Hepatocyte (in vitro differentiated cells): ENCODE measurements around the gene MDH1B. TPM values are rescaled to one million over a fixed set of nuclear protein-coding genes. Genes with fewer than 3 reads are reported as not detected.
A peak's percentile ranks its signal among the peaks of the same experiment; 100 is the strongest.
"Not testable (repeated sequence)": the region's sequence is repeated elsewhere in the genome, so short reads cannot be mapped to it uniquely, and the experiment has no call there.

Source experiments
- DNase-seq: peaks from one replicate; pipeline ENCODE4 v3.0.0-alpha.2; 2016; ENCODE audit warnings: low spot score
- H2AFZ ChIP-seq: fragments of 200-600 bp; sonication (generic); 2 replicates; pipeline ENCODE4 v1.6.0; 2016; ENCODE audit warnings: antibody characterized with exemption, mild to moderate bottlenecking
- H3K27ac ChIP-seq: fragments of 200-600 bp; sonication (generic); 2 replicates; pipeline ENCODE4 v1.5.1; 2016; ENCODE audit warnings: mild to moderate bottlenecking
- H3K27me3 ChIP-seq: fragments of 200-600 bp; sonication (generic); 2 replicates; pipeline ENCODE4 v1.6.1; 2016
- H3K36me3 ChIP-seq: fragments of 200-600 bp; sonication (generic); replicated peaks from 2 replicates; pipeline ENCODE4 v1.5.1; 2016; ENCODE audit warnings: low read depth; ENCODE audit not compliant: insufficient read depth
- H3K4me1 ChIP-seq: fragments of 200-600 bp; sonication (generic); 2 replicates; pipeline ENCODE4 v1.5.1; 2016; ENCODE audit warnings: mild to moderate bottlenecking, moderate library complexity; ENCODE audit not compliant: insufficient read depth
- H3K4me2 ChIP-seq: fragments of 200-600 bp; sonication (generic); 2 replicates; pipeline ENCODE4 v1.6.0; 2016
- H3K4me3 ChIP-seq: fragments of 200-600 bp; sonication (generic); 2 replicates; pipeline ENCODE4 v1.5.1; 2016; ENCODE audit warnings: mild to moderate bottlenecking
- H3K79me2 ChIP-seq: fragments of 200-600 bp; sonication (generic); 2 replicates; pipeline ENCODE4 v1.6.0; 2017; ENCODE audit warnings: mild to moderate bottlenecking
- H3K9me2 ChIP-seq: fragments of 200-600 bp; sonication (generic); replicated peaks from 2 replicates; pipeline ENCODE4 v1.6.0; 2017; ENCODE audit warnings: mild to moderate bottlenecking; ENCODE audit not compliant: insufficient read depth
- H3K9me3 ChIP-seq: fragments of 200-600 bp; sonication (generic); 2 replicates; pipeline ENCODE4 v1.5.1; 2016; ENCODE audit warnings: low read depth, mild to moderate bottlenecking
- H4K20me1 ChIP-seq: fragments of 200-600 bp; sonication (generic); 2 replicates; pipeline ENCODE4 v1.6.0; 2016; ENCODE audit warnings: mild to moderate bottlenecking; ENCODE audit not compliant: insufficient read depth, poor library complexity, severe bottlenecking
- EZH2 ChIP-seq: fragments of 200-600 bp; sonication (generic); IDR thresholded peaks from 2 replicates; pipeline ENCODE4 v1.6.1; 2016; ENCODE audit warnings: antibody characterized with exemption, mild to moderate bottlenecking, borderline replicate concordance
- EZH2phosphoT487 ChIP-seq: fragments of 200-600 bp; sonication (generic); IDR thresholded peaks from one replicate; pipeline ENCODE4 v1.6.1; 2018; ENCODE audit warnings: antibody characterized with exemption, mild to moderate bottlenecking, low read depth, moderate library complexity; ENCODE audit not compliant: unreplicated experiment, severe bottlenecking
- WGBS: methylation state at CpG from one replicate; pipeline ENCODE4 v1.1.6; 2016; ENCODE audit warnings: low lambda C conversion rate; ENCODE audit errors: missing lambda C conversion rate; 5-methylcytosine and 5-hydroxymethylcytosine counted together
- polyA plus RNA-seq: library from polyadenylated mRNA; unstranded; fragments of >200 nt; fragmentation: Nextera tagmentation; extraction: Ambion mirVana; gene quantifications from 2 replicates; pipeline ENCODE4 v1.2.1, GENCODE V29; 2016
- total RNA-seq: library from RNA; depleted of rRNA; stranded (reverse); fragments of >200 nt; gene quantifications from 2 replicates; pipeline ENCODE4 v1.2.3, GENCODE V29; 2014
- TF ChIP-seq, protein P1 (sequence below): fragments of 200-600 bp; sonication (generic); IDR thresholded peaks from 2 replicates; pipeline ENCODE4 v1.5.1; 2016; ENCODE audit warnings: antibody characterized with exemption, mild to moderate bottlenecking; ENCODE audit not compliant: poor library complexity

MDH1B gene
- 0.07 and 0.16 TPM in 2 replicates for total RNA-seq
- 0.35 and 0.67 TPM in 2 replicates for polyA plus RNA-seq

DNA sequence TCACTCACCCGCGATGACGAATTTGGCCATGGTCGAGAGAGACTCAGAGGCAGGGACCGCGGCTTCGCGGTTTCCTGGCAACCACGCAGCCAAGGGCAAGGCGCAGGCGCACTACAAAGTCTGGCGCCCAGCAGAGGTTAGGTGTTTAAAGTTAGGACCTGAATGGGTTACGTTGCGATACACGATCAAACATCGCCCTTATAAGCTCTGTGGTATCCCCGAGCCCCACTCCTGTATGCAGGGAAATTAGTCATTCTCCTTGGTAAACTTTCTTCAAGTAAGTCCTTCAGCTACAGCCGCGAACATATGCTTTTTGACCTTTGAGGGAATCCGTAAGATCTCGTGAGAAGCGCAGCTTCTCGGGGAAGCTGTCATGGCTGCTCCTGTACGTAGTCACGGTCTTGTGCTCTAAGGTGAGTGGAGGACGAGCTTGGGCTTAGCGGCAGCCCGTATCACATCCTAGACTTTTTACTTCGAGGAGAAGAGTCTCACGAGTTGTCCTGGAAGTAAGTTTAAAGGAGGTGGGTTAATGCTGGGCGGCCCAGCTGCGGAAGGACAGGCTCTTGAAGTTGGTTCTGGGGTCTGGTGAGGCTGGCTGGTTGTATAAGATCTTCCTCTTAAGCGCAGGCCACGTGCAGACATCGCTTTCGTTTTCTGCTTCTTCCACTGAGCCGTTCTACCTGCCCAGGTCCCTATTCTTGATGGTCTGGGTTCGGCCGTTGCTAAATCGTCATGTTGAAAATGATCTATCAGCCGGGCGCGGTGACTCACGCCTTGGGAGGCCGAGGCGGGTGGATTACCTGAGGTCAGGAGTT, at the start of gene MDH1B, which contains the start of gene FASTKD2:
TSS of gene MDH1B (minus strand) at position 87 of the 815 bp plus-strand sequence. CDS start at position 30, 57 bp downstream.
TSS of gene FASTKD2 (plus strand) at position 365 of the 815 bp plus-strand sequence. CDS start 1,088 bp downstream, outside the sequence.
- Histone ChIP-seq H3K4me3 (peak within 1 kb of the TSS; percentile 80), H4K20me1 (no peaks in the 10 kb centered on the region), H3K9me3 (no peaks in the 10 kb centered on the region), H3K9me2 (no peaks in the 10 kb centered on the region), H3K27me3 (peaks cover 1% of the 10 kb centered on the region), H3K27ac (peak within 1 kb of the TSS; percentile 96), H3K79me2 (peaks cover 25% of the 10 kb centered on the region), H3K4me2 (peak within 1 kb of the TSS; percentile 77), H3K4me1 (no peaks in the 10 kb centered on the region), H3K36me3 (no peaks in the 10 kb centered on the region), H2AFZ (peak within 1 kb of the TSS; percentile 85)
- WGBS, result 2% methylated on average over 46 of the region's 46 CpGs
- TF ChIP-seq EZH2phosphoT487 (no peak), EZH2 (no peak)
- TF ChIP-seq, protein P1, sequence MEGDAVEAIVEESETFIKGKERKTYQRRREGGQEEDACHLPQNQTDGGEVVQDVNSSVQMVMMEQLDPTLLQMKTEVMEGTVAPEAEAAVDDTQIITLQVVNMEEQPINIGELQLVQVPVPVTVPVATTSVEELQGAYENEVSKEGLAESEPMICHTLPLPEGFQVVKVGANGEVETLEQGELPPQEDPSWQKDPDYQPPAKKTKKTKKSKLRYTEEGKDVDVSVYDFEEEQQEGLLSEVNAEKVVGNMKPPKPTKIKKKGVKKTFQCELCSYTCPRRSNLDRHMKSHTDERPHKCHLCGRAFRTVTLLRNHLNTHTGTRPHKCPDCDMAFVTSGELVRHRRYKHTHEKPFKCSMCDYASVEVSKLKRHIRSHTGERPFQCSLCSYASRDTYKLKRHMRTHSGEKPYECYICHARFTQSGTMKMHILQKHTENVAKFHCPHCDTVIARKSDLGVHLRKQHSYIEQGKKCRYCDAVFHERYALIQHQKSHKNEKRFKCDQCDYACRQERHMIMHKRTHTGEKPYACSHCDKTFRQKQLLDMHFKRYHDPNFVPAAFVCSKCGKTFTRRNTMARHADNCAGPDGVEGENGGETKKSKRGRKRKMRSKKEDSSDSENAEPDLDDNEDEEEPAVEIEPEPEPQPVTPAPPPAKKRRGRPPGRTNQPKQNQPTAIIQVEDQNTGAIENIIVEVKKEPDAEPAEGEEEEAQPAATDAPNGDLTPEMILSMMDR, result no peak
- peak; percentile 91 for DNase-seq

DNA sequence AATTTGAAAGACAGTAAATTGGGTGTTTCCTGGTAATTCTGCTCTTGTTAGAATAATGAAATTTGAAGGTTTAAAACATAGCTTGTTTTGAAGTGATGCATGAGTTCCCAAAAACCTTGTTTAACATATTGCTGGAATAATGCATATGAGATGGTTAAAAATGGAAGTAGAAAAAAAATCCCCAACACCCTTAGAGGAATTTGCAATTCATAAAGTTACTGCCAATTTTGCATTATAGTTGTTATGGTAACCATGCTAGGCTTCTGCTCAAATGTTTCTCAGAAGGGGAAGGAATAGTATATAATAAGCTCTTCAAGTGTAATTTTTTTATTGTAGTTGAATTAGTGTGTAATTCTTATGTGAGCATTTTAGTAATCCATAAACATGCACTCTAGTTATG, 49.4 kb upstream of the MDH1B start:
- H3K36me3 ChIP-seq, result no peaks in the 10 kb centered on the region
- no peak for DNase-seq
- no peak overlapping the region for H3K27ac ChIP-seq
- H3K79me2 ChIP-seq, result no peaks in the 10 kb centered on the region
- no peak overlapping the region for H3K4me3 ChIP-seq
- H3K27me3 ChIP-seq, result peaks cover 3% of the 10 kb centered on the region
- no peak overlapping the region for H3K4me2 ChIP-seq
- no peaks in the 10 kb centered on the region for H3K4me1 ChIP-seq
- no peaks in the 10 kb centered on the region for H3K9me2 ChIP-seq
- H2AFZ ChIP-seq, result no peak overlapping the region
- TF ChIP-seq, protein P1, result no peak
- TF ChIP-seq EZH2phosphoT487 (no peak), EZH2 (no peak)
- H3K9me3 ChIP-seq, result no peaks in the 10 kb centered on the region
- H4K20me1 ChIP-seq, result no peaks in the 10 kb centered on the region

DNA sequence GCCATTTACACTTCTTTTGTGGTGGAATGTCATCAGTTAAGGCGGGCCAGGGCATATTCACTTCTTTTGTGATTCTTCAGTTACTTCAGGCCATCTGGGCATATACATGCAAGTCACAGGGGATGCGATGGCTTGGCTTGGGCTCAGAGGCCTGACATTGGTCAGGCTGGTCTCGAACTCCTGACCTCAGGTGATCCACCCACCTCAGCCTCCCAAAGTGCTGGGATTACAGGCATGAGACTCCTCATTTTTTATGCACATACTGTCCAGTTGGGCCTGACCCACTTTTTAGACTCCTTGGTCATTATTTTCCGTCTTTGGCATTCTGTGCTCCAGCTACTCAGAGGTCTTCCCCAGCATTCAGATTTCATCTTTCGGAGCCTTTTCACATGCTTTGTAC, 47.3 kb upstream of the MDH1B start:
- H3K36me3 ChIP-seq, H4K20me1 ChIP-seq, H3K4me1 ChIP-seq, H3K79me2 ChIP-seq, H3K4me3 ChIP-seq, H3K9me3 ChIP-seq, DNase-seq, H2AFZ ChIP-seq, H3K27ac ChIP-seq, H3K4me2 ChIP-seq, H3K27me3 ChIP-seq, H3K9me2 ChIP-seq: not testable (repeated sequence)
- WGBS, result 94% methylated on average over 5 of the region's 5 CpGs

DNA sequence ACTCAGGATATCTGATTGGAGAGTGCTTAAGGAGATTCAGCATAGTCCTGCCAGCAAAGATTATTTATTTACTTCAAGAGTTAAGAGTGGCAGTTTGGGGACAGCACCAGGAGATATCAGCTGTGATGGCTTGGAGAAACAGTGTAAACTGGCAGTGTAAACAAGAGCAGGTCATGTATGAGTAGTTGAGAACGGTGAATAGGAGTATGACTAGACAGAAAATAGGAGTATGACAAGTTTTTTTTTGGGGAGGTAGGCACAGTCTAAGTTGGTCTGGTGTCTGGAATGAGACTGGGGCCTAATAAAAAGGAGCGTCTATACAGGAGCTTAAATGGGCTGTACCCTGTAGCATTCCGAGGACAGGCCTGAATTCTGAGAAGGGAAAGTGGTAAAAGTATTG, 42.5 kb upstream of the MDH1B start:
- not testable (repeated sequence) for H3K27ac ChIP-seq, H2AFZ ChIP-seq, H3K36me3 ChIP-seq, H3K79me2 ChIP-seq, DNase-seq, H4K20me1 ChIP-seq, H3K4me2 ChIP-seq, H3K9me3 ChIP-seq, H3K4me1 ChIP-seq, H3K27me3 ChIP-seq, H3K9me2 ChIP-seq, H3K4me3 ChIP-seq
- 69% methylated on average over 3 of the region's 3 CpGs for WGBS
